Head of caudate nucleus (tissue), 42 donors: Measurements from ENCODE around the gene ZNF480.
A peak's percentile ranks its signal among the peaks of the same experiment; 100 is the strongest.
"Not testable (repeated sequence)": the region's sequence is repeated elsewhere in the genome, so short reads cannot be mapped to it uniquely, and the experiment has no call there.

Experiments used
- DNase-seq, 42 donors: peaks; one replicate each; pipeline versions ENCODE4 v3.0.0 to v3.0.0-alpha.2; 2020 to 2021; ENCODE audit warnings: mixed read lengths in 7 of 42
- intact Hi-C: fragments of 100-400 bp; cut with DNase I; formaldehyde crosslinking; loops from one replicate; pipeline ENCODE4 v1.15.0; 2022

Gene ZNF480

DNA sequence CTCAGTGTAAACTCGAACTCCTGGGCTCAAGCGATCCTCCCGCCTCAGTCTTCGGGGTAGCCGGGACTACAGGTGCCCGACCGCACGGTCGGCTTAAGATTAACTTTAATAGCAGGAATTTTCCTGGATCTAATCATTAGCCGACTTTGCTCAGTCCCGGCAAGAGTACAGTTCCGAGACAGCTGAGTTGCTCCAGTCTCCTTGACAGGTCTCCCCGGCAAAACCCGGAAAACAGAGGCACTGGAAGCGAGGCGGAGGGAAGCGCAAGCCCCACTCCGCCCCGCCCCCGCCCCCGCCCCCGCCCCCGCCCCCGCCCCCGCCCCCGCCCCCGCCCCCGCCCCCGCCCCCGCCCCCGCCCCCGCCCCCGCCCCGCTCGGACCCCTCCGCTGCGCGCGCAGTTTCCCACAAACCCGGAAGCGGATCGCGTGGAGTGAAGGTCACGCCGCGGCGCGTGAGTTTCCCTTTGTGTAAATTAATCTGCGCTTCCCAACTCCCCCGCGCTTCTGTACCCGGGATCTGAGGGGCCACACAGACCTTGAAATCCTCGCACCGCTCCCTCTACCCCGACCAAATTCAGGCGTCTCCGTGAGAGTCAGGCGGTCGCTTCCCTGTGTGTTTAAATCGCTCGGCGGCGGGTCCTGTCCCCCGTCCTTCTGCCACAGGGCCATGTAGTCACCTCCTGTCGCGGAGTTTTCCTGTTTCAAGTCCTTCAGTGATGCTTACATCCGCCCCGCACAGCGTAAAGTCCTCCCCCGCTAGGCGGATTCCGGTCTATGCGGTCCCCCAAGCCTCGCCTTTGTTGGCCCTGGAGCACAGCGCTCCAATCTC lies at the start of gene ZNF480:
ZNF480 (plus strand) TSS at position 397 of the 828 bp plus-strand sequence. CDS start 3,244 bp downstream, outside the sequence.
- peak; percentile 57 to 93 (median 84) for DNase-seq
- intact Hi-C loops = no loop called here

DNA sequence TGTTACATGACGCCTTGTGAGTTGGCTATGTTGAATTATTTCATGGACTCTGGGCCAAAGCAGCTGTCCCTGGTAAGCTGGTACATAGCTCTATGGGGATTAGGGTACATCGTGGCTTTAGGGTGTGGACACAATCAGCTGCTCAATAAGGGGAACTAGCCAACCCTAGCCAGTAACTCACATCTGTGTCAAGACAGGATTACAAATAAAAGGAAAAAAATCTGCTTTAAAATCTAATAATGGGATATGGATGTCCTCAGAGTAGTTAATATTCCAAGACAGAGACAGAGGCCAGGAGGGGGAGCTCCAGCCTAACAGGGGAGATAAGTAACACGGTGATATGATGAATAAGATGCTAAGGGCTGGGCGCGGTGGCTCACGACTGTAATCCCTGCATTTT lies 48.7 kb upstream of the ZNF480 start:
- intact Hi-C loops = no loop called here
- DNase-seq = peak in 40 of 42 donors; percentile 9 to 75 (median 45)

DNA sequence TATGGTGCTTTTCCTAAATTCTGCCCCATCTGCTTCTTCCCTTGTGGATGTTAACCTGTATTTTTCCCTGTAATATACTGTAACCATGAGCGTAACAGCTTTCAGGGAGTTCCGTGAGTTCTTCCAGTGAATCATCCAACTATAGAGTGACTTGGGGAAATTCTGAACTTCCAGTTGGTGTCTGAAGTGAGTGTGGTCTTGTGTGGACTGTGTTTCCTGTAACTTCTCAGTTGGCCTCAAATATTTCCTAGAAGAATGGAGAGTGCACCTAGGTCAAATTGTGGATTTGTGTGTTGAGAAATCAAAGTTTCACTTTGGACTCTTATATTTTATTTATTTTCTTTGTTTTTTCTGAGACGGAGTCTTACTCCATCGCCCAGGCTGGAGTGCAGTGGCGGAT lies 38.5 kb upstream of the ZNF480 start:
- intact Hi-C loops = no loop called here
- DNase-seq = no peak

- intact Hi-C loops, DNase-seq: not testable (repeated sequence)
These were observed 31.4 kb upstream of the ZNF480 start for GRCh38 chr19:52265556-52265955.

- intact Hi-C loops = no loop called here
- DNase-seq = peak; percentile 95 to 99 (median 97)
These were observed 27.4 kb upstream of the ZNF480 start, which contains the start of gene ZNF766 for GRCh38 chr19:52269338-52270261. TSS of gene ZNF766 (plus strand) at chr19:52269587. CDS start at chr19:52269614, 27 bp downstream.

- peak in 13 of 42 donors; percentile 2 to 44 (median 13) for DNase-seq
- intact Hi-C loops = no loop called here
These were observed 26.6 kb upstream of the ZNF480 start for GRCh38 chr19:52270266-52270885.

- peak in 1 of 42 donors; percentile 9 for DNase-seq
- intact Hi-C loops = no loop called here
These were observed 23.7 kb upstream of the ZNF480 start for GRCh38 chr19:52273301-52273700.

DNA sequence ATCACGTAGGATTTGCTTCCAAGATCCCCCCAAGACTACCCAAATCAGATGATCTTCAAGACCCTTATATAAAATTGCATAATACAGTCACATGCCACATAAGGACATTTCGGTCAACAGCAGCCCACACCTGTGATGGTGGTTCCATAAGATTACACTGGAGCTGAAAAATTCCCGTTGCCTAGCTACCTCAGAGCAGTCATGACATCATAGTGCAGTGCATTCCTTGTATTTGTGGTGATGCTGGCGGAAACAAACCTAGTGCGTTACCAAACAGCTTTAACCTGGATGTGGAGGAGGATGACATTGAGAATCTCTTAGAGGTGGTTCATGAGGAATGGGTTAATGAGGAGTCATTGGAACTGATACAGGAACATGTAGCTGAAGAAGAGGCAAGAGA lies 22.8 kb upstream of the ZNF480 start:
- intact Hi-C loops = no loop called here
- DNase-seq = peak in 1 of 42 donors; percentile 14

GRCh38 chr19:52275988-52276387 lies 21.0 kb upstream of the ZNF480 start:
- intact Hi-C loops = no loop called here
- DNase-seq = no peak

DNA sequence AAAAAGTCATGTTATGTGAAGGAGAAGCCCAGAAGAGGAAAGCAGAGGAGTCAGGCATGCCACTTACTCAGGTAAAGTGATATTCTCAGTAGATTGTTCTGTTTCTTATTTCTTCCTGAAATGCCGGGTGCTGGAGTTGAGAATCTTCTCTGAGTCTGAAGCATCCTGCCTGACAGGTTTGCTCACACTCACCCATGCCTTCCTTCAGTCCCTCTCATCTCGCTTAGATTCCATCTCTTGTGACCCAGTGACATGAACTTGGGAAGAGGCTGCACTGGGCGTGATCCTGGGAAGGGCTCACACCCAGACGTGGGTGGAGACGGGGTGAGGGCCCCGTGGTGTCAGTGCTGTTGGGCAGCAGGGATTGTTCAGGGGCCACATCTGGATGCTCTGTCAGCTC lies 19.5 kb upstream of the ZNF480 start:
- intact Hi-C loops = no loop called here
- peak in 1 of 42 donors; percentile 31 for DNase-seq

DNA sequence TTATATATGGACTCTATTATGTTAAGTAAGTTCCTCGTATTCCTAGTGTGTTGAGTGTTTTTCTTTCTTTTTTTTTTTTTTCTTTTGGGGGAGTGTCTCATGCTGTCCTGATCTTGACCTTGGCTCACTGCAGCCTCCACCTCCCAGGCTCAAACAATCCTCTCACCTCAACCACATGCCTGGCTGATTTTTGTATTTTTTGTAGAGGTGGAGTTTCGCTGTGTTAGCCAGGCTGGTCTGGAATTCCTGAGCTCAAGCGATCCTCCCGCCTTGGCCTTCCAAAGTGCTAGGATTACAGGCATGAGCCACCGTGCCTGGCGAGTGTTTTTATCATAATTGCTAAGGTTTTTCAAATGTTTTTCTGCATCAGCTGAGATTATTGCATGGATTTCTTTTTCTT lies 10.7 kb upstream of the ZNF480 start:
- intact Hi-C loops = no loop called here
- DNase-seq = no peak

DNA sequence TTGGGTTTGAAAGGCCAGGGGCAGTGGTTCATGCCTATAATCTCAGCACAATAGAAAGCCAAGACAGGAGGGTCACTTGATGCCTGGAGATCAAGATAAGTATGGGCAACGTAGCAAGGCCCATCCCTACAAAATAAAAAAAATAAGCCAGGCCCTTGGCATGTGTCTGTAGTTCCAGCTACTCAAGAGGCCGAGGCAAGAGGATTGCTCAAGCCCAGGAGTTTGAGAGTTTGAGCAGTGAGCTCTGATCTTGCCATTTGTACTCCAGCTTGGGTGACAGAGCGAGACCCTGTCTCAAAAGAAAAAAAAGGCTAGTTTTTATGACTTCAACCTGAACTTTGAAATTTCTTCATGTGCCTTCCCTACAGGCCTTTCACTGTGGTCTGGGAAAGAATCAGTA lies 5.2 kb upstream of the ZNF480 start:
- DNase-seq = no peak
- intact Hi-C loops = no loop called here

- DNase-seq, intact Hi-C loops: not testable (repeated sequence)
These were observed 4.0 kb upstream of the ZNF480 start for GRCh38 chr19:52292946-52293345.

GRCh38 chr19:52296400-52296772 lies 583 bp upstream of the ZNF480 start:
- intact Hi-C loops = no loop called here
- peak in 4 of 42 donors; percentile 4 to 31 (median 12) for DNase-seq

GRCh38 chr19:52297601-52298364 lies 814 bp downstream of the ZNF480 start:
- DNase-seq = peak in 9 of 42 donors; percentile 4 to 40 (median 10)
- intact Hi-C loops = no loop called here

DNA sequence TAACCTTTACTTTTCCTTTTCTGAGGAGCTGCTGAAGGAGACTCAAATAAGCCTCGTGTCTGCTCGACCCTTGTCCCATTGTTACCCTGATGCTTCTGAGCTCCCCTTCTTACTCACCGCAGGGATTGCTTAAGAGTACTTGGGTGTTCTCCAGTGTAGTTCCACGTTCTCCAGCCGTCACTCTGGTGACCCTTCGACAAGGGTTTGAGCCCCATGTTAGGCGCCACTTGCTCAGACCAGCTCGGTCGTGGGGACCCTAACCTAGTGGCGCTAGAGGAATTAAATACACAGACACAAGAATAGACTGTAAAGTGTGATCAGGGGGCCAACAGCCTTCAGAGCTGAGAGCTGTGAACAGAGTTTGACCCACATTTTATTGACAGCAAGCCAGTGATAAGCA lies 10.3 kb downstream of the ZNF480 start:
- intact Hi-C loops = no loop called here
- no peak for DNase-seq

DNA sequence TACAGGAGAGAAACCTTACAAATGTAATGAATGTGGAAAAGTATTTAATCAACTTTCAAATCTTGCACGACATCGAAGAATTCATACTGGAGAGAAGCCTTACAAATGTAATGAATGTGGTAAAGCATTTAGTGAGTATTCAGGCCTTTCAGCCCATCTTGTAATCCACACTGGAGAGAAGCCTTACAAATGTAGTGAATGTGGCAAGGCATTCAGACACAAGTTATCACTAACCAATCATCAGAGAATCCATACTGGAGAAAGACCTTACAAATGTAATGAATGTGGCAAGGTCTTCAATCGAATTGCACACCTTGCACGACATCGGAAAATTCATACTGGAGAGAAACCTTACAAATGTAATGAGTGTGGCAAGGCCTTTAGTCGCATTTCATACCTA lies 25.5 kb downstream of the ZNF480 start:
- DNase-seq = no peak
- intact Hi-C loops = no loop called here

GRCh38 chr19:52331757-52332156 lies 34.8 kb downstream of the ZNF480 start:
- intact Hi-C loops = no loop called here
- no peak for DNase-seq

DNA sequence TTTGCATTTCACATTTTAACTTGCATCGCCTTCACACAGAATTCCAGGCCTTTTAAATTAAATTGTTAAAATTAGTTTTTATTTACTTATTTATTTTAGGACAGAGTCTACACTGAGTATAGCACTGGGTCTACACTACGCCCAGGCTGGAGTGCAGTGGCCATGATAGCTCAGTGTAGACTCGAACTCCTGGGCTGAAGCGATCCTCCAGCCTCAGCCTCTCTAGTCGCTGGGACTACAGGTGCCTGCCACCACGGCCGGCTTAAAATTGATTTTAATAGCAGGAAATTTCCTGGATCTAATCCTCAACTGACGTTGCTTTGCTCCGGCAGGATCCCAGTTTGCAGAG lies 38.8 kb downstream of the ZNF480 start:
- intact Hi-C loops = no loop called here
- no peak for DNase-seq
